ENCODE data around the gene ZNF397. TPM values are rescaled to one million over a fixed set of nuclear protein-coding genes. Genes with fewer than 3 reads are reported as not detected.
A peak's percentile ranks its signal among the peaks of the same experiment; 100 is the strongest.

Gene ZNF397
- total RNA-seq, 1 experiment from 2014 or later = 35.3 TPM

GRCh38 chr18:35264409-35264808 lies 23.6 kb downstream of the ZNF397 start:
- no peak overlapping the region for H2AK5ac ChIP-seq (ENCODE audit: insufficient read length, low read length)
- Mint-ChIP-seq H3K4me3 (no peak overlapping the region), H3K9me3 (peaks cover 7 to 17% of the 10 kb centered on the region in 2 experiments; a peak in 4 of 5 replicates), H3K36me3 (ENCODE audit: insufficient read depth in 1 of 3, low read depth in 3 of 3) (peaks cover 19 to 54% (median 24%) of the 10 kb centered on the region in 3 experiments), H3K4me1 (peaks cover 8 to 11% of the 10 kb centered on the region in 2 experiments), H3K27ac (peak overlapping the region; percentile 20 to 80 (median 39); a peak in 3 of 7 replicates), H3K27me3 (ENCODE audit: low read depth) (no peaks in the 10 kb centered on the region; the same call in 1 of the 2 replicates)
- no peak overlapping the region for H4K91ac ChIP-seq (ENCODE audit: insufficient read length, low read depth, low read length)
- TF ChIP-seq, protein P1, sequence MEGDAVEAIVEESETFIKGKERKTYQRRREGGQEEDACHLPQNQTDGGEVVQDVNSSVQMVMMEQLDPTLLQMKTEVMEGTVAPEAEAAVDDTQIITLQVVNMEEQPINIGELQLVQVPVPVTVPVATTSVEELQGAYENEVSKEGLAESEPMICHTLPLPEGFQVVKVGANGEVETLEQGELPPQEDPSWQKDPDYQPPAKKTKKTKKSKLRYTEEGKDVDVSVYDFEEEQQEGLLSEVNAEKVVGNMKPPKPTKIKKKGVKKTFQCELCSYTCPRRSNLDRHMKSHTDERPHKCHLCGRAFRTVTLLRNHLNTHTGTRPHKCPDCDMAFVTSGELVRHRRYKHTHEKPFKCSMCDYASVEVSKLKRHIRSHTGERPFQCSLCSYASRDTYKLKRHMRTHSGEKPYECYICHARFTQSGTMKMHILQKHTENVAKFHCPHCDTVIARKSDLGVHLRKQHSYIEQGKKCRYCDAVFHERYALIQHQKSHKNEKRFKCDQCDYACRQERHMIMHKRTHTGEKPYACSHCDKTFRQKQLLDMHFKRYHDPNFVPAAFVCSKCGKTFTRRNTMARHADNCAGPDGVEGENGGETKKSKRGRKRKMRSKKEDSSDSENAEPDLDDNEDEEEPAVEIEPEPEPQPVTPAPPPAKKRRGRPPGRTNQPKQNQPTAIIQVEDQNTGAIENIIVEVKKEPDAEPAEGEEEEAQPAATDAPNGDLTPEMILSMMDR (conservative IDR thresholded peaks at IDR 0.05) = no peak
- no peak overlapping the region for H2BK120ac ChIP-seq (ENCODE audit: low read depth, low read length, poor library complexity, severe bottlenecking)
- no peak overlapping the region for H3K23ac ChIP-seq (ENCODE audit: insufficient read length, low read depth, low read length)
- no CpG with 5 or more reads among the region's 2 CpGs for WGBS (ENCODE audit: extremely low coverage, insufficient read length, low lambda C conversion rate)
- H2AFZ ChIP-seq (ENCODE audit: low read length) = no peak overlapping the region
- no peak overlapping the region for H3T11ph ChIP-seq (ENCODE audit: low read length)
- no peak overlapping the region for H4K5ac ChIP-seq (ENCODE audit: insufficient read length, low read depth, low read length)
- no peak overlapping the region for H3K9ac ChIP-seq (ENCODE audit: extremely low read depth, insufficient read length, low read length)
- H3K79me1 ChIP-seq (ENCODE audit: insufficient read depth, low read depth, low read length, poor library complexity, severe bottlenecking) = no peaks in the 10 kb centered on the region
- H3K4ac ChIP-seq (ENCODE audit: low read depth, low read length) = no peak overlapping the region
- no peak overlapping the region for H2BK15ac ChIP-seq (ENCODE audit: low read depth, low read length)
- no peaks in the 10 kb centered on the region for H4K20me1 ChIP-seq (ENCODE audit: control insufficient read depth, insufficient read depth, insufficient read length)
- H3K27me3 ChIP-seq (ENCODE audit: insufficient read depth, low read length) = no peaks in the 10 kb centered on the region
- peaks cover 2% of the 10 kb centered on the region; the same call in 1 of the 2 replicates for H3K4me1 ChIP-seq (ENCODE audit: insufficient read depth, low read length)
- no peak overlapping the region for H4K8ac ChIP-seq (replicated peaks; ENCODE audit: insufficient read length, low read depth, low read length)
- H3K23me2 ChIP-seq (ENCODE audit: insufficient read length, low read depth, low read length, poor library complexity, severe bottlenecking) = peaks cover 2% of the 10 kb centered on the region
- no peak overlapping the region for H3K18ac ChIP-seq (ENCODE audit: insufficient read length, low read depth, low read length)
- no peak overlapping the region for H2BK12ac ChIP-seq (ENCODE audit: insufficient read length, low read depth, low read length)
- no peak for DNase-seq
- H2BK5ac ChIP-seq (ENCODE audit: insufficient read length, low read length) = no peak overlapping the region
- no peak overlapping the region for H3K27ac ChIP-seq (ENCODE audit: insufficient read length, low read depth, low read length)
- H3K56ac ChIP-seq (ENCODE audit: insufficient read length, low read depth, low read length) = no peak overlapping the region
- no peak overlapping the region for H3K14ac ChIP-seq (ENCODE audit: insufficient read depth, low read length)
- H2BK20ac ChIP-seq (ENCODE audit: low read depth, low read length, poor library complexity, severe bottlenecking) = no peak overlapping the region
- H3K4me2 ChIP-seq (ENCODE audit: insufficient read depth, insufficient read length, low read length) = no peak overlapping the region
- no peaks in the 10 kb centered on the region for H3K79me2 ChIP-seq (ENCODE audit: insufficient read depth, low read length)
- H3K9me3 ChIP-seq (ENCODE audit: control insufficient read depth, low read depth, low read length) = no peaks in the 10 kb centered on the region

Measured in H9 (cell line).